ENCODE data around the gene ANXA4.
"Not testable (repeated sequence)": the region's sequence is repeated elsewhere in the genome, so short reads cannot be mapped to it uniquely, and the experiment has no call there.

ANXA4 gene

DNA sequence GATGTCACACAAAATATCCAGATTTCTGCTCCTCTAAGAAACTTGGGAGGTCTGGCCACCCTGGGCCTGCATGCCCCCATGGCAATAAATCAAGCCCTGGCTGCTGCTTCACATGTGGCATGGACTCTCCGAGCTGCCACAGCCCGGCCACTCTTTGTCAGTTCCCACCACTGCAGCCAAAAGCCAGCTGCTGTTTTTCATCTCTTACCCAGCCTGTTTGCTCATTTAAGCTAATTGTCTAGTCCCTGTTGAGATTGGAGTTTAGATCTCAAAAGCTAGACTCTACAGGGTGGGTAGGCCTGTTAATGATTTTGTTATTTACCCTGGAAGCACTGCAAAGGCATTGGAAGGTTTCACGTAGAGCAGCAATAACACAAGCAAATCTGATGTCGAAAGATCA is 20.9 kb upstream of the ANXA4 start:
- DNase-seq (ENCODE audit: low read depth), result no peak

DNA sequence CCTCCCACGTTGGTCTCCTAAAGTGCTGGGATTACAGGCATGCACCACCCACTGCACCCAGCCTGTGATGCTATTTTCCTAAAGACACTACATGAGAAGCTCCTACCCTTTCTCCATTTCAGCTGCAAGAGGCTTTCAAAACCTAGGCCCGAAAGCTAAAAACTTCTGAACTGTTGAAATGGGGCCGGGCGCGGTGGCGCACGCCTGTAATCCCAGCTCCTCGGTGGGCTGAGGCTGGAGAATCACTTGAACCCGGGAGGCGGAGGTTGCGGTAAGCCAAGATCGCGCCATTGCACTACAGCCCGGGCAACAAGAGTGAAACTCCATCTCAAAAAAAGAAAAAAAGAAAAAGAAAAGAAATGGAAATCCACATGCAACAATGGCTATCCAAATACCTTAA is 18.1 kb upstream of the ANXA4 start:
- DNase-seq (ENCODE audit: low read depth), result no peak

DNA sequence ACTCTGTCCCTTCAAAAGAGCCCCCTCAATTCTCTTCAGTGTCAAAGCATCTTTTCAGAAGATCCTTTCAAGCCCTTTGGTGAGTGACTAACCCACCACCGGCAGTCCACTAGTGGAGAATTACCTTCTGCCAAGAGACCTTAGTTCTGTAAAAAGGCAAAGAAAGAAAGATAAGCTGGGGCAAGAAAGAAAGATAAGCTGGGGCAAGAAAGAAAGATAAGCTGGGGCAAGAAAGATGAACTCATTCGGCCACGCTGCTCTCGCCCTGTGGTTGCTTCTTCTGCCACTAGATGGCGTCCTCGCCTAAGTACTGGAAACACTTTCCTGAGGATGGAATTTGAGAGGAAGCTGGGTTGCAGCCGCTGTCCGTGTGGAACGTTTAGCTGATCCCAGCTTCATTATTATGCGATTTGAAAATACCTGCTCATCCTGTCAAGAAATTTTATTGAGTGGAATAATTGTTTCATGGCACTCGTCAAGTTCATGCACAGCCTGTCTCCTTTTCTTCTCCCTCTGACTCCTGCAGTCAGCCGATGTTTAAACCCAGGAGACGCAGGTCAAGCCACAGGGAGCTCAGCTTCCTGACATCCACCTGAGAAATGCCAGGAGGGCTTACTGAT is 17.3 kb upstream of the ANXA4 start:
- DNase-seq (ENCODE audit: low read depth), result no peak

DNA sequence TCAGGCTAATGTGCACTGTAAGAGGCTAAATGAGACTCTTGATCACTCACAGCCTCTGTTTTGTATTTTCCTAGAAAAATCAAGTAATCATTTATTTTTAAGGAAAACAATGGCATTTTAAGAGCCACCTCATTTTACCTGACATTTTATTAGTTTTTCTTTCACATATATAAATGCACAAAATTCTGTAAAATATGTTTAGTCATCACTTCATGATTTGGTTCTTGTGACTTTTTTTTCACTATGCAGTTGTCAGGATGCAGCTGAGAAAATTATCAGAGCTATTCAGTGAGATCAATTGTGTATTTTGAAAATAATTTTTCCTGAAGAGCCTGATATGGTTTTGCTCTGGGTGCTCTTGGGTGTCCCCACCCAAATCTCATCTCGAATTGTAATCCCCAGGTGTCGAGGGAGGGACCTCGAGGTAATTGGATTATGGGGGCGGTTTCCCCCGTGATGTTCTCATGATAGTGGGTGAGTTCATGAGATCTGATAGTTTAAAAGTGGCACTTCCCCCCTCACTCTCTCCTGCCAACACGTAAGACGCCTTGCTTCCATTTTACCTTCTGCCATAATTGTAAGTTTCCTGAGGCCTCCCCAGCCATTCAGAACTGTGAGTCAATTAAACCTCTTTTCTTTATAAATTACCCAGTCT is 16.1 kb upstream of the ANXA4 start:
- no peak for DNase-seq (ENCODE audit: low read depth)

DNA sequence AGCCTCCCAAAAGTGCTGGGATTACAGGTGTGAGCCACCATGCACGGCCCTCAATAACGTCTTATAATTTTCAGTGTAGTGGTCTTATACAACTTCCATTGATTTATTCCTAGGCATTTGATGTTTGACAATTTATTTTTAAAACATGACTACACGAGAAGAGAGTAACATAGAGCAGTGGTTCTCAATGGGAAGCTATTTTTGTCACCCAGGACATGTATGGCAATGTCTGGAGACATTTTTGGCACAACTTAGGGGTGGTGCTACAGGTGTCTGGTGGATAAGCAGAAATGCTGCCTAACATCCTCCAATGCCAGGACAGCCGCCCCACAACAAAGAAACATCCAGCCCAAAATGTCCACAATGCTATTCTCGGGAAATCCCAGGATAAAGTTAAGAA is 12.7 kb upstream of the ANXA4 start:
- DNase-seq (ENCODE audit: low read depth), result no peak

DNA sequence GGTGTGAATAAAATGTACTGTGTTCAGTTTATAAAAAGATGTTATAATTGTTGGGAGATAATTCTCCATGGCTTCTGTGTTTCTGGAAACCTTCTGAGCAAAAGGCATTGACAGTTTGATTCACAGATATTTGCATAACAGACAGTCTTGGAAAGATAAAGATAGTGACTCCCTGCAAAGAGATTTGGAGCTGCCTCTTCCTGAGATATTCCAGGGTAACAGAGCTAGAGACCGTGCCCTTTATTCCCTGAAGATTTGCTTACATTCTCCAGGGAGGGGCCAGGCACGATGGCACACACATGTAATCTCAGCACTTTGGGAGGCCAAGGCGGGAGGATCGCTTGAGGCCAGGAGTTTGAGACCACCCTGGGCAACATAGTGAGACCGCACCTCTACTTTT is 12.2 kb upstream of the ANXA4 start:
- DNase-seq (ENCODE audit: low read depth), result no peak

DNA sequence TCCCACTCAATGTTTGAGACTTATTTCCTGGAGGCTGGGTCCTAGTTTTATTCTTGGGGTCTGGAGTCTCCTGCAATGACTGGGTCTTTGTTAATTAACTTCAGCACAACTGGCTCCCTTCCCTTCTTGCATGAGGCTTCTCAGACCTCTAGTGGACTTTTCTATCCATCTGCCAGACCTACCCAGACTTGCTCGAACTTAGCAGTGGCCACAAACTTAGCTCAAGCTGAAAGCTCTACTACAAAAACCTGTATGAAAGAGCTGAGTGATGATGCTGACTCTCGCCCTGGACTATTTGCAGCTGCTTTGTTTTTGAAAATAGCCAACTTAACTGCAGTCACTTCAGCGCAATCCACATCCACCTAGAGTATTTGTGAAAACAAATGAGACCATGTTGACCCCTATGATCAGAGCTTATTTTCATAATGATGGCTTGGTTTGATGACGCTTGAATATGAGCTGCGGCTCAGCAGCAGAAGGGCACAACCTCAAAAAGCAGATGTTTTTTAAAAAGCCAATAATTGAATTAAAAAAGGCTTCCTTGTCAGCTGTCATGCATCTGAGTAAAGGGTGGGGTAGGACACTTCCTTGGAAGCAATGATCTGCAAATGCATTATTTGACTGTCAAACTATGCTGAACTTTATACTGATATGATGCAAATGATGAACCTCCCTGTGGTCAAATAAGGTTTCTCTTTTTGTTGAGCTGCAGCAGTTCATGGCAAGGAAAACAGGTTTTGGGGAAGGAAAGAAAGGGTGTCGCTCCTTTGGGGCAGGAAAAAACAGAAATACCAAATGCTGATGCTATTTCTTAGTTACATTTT is 10.6 kb upstream of the ANXA4 start:
- no peak for DNase-seq (ENCODE audit: low read depth)

DNA sequence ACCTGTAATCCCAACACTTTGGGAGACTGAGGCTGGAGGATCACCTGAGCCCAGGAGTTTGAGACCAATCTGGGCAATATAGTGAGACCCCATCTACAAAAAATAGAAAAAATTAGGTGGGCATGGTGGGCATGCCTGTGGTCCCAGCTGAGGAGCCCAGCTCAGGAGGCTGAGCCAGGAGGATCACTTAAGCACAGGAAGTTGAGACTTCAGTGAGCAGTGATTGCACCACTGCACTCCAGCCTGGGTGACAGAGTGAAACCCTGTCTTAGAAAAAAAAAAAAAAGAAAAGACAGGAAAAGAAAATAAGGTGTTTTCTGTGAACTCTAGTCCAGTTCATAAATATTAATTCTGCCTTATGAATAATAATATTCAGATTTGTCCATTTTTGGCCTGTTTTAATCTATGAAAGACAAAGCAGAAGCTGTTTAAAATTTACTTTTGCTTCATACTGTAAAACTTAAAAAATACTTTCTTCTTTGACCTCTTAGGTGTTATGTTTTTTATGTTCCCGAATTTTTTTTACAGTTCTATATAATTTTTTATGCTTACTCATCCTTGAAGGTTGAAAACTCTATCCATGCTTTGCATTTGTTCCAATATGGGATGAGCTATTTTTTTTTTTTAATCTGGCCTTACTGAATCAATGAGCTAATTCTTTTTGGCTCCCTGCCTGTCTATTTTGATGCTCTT is 8.4 kb upstream of the ANXA4 start:
- no peak for DNase-seq (ENCODE audit: low read depth)

DNA sequence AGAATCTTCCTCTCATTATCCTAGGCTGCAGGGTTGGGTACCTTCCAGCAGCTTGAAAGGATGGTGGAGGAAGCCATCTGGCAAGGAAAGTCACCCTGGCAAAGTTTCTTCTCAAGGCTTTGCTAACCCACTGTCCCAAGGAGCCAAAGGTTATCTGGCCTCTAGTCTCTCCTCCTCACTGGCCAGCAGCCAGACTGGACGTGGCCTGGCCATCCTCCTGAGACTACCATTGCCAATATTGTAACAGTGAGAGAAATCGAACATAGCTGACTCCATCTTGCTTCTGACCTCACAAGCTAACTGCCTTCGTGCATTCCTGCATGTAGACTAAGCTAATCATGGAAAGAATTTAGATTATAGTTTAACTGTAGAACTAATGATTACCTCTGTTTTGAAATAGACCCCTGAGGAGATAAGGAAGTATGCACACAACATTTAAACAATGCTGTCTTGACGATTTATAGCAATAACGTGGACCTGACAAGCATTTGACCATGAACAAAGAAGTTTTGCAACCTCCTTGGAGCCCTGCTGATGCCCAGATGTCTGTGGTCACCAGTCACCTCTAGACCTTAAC is 7.8 kb upstream of the ANXA4 start:
- no peak for DNase-seq (ENCODE audit: low read depth)

DNA sequence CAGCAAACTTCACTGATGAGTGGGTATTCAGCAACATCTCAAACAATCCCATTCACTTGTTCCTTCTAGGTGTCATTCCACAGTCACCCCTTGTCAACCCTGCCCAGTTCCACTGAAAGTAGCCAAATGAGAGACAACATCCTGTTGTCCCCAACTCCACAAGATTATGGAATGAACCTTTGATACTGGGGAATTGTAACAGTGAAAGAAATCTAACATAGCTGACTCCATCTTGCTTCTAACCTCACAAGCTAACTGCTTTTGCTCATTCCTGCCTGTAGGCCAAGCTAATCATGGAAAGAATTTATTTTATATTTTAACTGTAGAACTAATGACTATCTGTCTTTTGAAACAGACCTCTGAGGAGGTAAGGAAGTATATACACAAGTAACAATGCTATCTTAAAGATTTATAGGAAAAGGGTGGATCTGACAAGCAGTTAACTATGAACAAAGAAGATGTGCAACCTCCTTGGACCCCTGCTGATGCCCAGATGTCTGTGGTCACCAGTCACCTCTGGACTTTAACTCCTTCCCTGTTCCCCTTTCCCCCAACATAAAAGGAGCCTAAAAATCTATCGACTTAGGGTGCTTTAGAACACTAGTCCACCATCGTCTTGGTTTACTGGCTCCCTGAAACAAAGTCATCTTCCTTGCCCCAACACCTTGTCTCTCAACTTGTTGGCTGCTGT is 6.9 kb upstream of the ANXA4 start:
- no peak for DNase-seq (ENCODE audit: low read depth)

DNA sequence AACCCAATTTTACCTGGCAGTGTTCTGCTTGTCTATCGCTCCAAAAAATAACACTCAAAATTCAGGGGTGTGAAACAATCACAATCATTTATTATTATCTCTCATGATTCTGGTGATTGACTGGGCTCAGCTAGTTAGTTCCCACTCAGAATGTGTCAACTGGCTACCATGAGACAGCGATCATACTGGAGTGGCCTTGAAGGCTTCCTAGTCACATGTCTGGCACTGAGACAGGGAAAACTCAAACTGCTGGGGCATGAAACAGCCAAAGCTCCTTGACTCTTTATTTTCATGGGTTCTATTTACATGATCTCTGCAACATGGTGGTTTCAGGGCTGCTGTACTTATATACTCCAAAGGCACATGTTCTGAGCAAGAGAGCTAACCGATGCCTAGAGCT is 6.2 kb upstream of the ANXA4 start:
- no peak for DNase-seq (ENCODE audit: low read depth)

DNA sequence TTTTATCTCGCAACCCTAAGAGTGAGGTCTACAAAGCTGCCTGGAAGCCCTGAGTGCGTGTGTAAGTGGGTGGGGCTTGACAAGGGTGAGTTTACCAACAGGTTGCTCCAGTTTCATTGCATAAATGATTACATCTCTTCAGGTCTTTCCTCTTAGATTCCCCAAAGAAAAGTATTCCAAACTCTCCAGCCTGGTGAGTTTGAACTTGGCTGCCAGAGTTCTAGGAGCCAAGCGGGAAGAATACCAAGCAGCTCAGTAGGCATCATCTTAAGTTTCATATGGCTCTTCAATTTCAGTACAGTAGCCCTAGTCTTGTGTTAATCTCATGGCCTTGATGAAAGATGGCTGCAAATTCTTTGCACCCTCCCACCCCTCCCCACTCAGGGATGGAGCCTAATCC is 3.8 kb upstream of the ANXA4 start:
- not testable (repeated sequence) for DNase-seq (ENCODE audit: low read depth)

DNA sequence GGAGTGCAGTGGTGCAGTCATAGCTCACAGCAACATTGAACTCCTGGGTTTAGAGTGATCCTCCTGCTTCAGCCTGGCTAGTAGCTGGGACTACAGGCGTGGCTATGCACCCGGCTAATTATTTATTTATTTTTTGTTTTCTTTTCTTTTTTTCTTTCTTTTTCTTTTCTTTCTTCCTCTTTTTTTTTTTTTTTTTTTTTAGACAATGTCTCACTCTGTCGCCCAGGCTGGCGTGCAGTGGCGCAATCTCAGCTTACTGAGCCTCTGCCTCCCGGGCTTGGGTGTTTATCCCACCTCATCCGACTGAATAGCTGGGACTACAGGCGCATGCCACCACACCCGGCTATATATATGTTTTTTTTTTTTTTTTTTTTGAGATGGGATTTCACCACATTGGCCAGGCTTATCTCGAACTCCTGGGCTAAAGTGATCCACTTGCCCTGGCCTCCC is 1.4 kb upstream of the ANXA4 start:
- DNase-seq (ENCODE audit: low read depth), result no peak

DNA sequence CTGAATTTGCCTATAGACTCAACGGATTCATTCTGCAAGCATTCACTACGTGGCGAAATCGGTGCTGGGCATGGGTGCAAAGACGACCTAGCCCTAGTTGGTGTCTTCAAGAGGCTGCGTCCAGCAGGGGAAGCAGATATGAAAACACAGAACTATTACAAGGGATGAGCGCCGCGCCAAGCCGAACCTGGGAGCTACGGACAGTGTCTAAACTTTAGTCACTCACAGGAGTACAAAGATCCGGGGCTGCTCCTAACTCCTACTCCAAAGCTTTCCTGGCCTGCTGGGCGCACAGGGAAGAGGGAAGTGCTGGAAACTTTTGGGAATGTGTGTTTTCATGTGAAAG is 732 bp upstream of the ANXA4 start:
- no peak for DNase-seq (ENCODE audit: low read depth)

DNA sequence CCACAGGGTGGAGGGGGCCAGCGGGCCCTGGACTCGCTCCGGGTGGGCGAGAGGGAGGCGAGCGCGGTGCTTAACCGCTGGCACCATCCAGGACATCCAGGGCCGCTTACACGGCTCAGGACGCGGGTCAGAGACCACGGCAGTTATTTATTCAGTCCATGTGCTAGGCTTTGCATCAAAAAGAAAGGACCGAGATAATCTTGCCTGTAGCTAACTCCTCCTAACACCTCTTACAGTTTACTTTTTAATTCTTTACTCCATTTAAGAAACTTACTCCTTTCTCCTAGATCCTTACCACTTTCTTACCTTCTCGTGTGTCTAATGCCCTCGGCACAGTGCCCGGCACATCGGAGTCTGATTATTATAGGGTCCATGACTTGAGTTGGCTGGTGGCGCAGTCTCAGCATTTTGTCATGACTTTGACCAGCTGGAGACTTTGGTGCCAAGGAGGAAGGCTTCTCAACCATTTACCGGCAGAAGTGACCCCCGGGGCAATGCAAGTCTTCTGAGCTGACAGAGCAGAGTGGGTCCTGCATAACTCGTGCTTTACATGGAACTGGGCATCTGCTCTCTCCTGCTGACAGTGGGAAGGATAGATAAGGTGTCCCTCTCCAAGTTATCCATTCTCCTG is 503 bp downstream of the ANXA4 start:
- no peak for DNase-seq (ENCODE audit: low read depth)

DNA sequence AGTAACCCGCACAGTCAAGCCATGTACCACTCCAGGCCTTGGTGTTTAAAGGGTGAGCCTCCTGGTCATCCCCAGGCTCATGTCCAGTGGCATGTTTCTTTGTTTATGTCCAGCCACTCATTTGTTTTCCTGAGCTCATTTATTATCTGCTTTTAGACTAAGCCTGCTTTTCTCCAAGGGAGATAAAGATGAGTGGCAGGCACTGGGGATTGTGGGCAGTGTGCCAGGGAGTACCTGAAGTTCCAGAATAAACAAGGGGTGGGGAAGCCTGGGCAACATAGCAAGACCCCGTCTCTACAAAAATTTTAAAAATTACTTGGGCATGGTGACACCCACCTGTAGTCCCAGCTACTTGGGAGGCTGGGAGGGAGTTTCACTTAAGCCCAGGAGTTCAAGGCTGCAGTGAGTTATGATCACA is 1.9 kb downstream of the ANXA4 start:
- DNase-seq (ENCODE audit: low read depth), result no peak

DNA sequence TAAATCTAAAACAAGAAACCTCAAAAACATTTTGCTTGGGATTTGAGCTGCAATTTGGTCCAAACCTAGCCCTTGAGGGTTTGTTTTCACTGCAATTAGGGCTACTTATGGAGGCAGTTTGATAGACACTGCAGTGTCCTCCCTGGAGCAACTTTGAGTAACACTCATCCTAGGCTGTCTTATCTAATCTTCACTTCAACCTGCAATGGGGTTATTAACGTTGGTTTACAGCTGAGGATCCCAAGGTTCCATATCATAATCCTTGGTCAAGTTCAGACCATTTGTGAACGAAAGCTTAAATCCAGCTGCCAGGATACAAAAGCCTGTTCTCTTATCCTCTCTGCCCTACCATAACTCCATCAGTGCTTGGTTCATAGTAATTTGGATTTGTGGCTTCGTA is 2.5 kb downstream of the ANXA4 start:
- DNase-seq (ENCODE audit: low read depth), result no peak

DNA sequence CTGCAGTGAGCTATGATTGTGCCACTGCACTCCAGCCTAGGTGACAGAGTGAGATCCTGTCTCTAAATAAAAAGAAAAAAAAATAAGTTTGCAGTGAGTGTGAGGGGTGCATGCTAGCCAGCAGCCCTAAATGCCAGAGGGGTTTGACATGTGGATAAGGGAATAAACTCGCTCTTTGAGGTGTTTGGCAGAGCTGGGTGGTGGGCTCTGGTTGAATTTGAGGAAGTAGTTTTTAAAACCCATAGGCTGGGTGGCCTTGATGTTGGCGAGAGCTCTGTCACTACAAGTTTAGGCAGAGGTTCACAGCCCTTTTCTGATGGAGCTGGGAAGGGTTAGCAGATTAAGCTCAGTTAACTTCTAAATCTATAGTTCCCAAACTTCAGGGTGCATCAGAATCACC is 3.1 kb downstream of the ANXA4 start:
- no peak for DNase-seq (ENCODE audit: low read depth)

DNA sequence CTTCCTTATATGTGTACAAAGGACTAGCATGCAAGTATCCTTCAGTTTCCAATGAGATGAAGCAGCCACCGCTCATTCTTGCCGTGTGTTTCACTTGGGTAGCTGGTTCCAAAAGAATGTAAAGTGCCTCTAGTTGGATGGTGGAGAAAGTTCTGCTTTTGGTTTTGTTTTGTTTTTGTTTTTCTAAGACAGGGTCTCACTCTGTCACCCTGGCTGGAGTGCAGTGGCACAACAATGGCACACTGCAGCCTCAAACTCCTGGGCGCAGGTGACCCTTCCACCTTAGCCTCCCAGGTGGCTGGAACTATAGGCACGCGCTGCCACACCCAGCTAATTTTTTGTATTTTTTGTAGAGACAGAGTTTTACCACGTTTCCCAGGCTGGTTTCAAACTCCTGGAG is 8.3 kb downstream of the ANXA4 start:
- no peak for DNase-seq (ENCODE audit: low read depth)

DNA sequence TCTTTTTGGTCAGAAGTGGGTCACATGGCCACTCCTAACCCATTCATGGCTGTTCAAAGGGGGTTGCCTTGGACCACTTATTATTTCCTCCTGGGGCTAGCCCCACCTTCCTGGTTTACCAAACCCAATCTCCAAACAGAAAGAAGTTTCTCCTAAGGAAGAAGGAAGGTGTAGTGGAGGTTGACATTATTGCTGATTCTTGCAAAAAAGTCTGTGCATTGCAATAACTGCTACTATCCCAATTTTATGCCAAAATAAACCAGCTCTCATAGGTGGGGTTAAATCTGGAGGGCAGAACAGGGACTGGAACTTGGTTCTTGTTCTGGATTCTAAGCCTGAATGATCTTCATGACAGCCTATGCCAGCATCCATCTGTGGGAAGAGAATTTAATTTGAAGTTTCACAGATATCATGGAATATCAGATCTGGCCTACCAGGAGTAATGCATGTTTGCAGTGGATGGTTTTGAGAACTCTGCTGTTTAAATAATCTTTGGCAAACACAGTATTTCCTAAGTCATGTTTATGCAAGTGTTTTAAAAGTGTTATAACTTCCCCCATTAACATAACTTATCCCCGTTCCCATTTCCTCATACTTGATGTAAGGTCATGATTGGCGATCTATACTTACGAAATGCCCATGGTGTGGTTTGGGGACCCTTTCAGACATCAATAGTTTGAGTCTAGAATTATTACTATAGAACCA is 11.9 kb downstream of the ANXA4 start:
- DNase-seq (ENCODE audit: low read depth), result no peak

DNA sequence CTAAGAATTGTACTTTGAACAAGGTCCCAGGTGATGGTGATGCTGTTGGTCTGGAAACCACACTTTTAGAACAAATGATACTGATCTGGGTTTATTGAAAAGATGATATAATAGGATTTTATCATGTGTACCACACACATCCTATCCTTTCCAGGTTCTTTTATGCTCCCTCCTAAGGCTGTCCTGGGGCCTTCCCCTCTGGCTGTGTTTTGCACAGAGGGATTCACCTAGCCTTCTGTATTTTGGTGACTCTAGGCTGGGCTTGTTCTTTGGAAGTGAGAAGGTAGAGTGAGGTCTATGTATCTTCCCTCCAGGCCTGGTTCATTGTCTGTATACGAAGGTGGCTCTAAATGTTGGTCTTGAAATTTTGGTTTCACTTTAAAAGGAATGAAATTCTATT is 12.7 kb downstream of the ANXA4 start:
- DNase-seq (ENCODE audit: low read depth), result no peak

All from stromal cell of bone marrow (primary cell).